IPS DF 4.7 (cell line): ENCODE measurements around the gene NPAS3.

Source experiments
- DNase-seq: peaks from one replicate; pipeline ENCODE4 v3.0.0-alpha.2; 2013; ENCODE audit warnings: low spot score; ENCODE audit errors: extremely low read depth

The NPAS3 gene

DNA sequence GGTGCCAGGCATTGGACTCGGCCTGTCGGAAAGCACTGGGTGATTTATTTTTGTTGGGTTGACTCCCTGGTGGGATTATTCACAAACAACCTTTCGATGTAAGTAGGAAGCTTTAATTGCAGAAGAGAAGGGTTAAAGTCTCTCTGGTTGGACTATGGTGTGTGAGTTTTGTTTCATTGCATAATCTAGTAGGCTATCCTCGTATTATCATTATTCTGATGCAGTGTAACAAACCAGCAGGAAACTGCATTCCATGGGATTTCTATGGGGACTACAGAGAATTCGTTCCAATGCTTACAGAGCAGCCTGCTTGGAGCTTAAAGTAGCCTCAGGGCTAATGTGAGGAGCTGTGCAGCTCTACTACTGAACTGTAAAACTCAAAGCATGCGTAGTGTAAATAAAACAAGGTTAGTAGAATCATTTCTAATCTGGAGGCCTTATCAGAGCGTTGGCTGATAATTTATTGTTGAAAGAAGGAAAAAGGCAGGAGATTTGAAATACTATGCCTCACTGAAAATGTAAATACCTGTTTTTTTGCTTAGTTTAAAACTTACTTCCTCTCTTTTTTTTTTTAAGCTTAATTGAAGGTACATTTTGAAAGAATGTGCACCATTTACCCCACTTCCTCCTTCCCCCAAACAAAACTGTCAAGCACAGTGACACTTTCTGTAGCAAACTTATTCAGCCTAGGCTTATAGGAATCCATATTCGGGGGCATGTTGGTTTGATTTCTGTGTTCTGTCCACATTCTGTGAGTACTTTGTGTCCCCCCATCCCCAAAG, 226.7 kb downstream of the NPAS3 start:
- DNase-seq, result no peak

DNA sequence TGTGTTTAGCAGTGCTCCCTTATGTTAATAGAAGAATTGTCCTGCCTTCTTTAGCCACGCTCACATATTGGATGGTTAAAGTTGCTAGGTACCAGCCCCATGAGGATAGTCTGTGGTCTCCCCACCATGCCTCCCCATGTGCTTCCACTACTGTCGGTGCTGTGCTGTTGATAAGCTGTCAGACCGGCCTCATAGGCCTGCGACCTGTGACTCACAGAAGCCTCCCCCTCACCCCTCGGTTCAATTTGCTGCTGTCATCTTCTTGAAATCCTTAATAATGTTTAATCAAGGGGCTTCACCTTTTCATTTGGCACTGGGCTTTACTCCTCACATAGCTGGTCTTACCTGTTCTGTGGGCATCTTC, 227.2 kb downstream of the NPAS3 start:
- DNase-seq, result no peak

DNA sequence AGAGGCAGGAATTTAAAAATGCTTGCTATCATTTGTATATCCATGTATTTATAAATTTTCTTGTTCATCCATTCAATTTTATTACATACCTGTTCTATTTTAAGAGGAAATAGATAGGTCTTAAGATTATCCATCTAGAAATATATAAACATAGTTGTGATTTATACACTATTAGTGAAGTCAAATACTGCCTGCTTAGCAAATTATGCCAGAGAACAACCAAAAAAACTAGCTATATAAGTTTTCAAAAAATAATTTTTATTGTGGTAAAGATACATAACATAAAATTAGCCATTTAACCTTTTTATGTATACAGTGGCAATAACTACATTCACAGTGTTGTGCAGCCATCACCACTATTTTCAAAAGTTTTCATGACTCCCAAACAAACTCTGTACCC, 237.3 kb downstream of the NPAS3 start:
- no peak for DNase-seq

DNA sequence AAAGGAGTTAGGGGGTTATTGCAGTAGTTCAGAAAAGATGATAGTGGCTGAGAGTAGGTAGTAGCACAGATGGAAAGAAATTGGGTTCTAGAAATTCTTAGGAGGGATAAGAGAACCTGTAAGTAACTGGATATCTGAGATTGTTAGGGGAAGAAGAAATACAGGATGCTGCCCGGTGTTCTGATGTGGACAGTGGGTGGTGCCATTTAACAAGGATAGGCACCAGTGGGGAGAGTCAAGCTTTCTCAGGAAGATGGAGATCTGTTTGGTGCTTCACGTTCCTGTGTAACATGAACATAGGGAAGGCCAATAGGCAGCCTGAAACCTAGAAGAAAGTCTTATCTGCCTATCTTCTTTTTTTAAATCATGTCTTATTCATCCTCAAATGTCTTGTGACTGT, 245.9 kb downstream of the NPAS3 start:
- DNase-seq, result no peak

GRCh38 chr14:33186656-33187055, 248.0 kb downstream of the NPAS3 start:
- DNase-seq, result no peak

DNA sequence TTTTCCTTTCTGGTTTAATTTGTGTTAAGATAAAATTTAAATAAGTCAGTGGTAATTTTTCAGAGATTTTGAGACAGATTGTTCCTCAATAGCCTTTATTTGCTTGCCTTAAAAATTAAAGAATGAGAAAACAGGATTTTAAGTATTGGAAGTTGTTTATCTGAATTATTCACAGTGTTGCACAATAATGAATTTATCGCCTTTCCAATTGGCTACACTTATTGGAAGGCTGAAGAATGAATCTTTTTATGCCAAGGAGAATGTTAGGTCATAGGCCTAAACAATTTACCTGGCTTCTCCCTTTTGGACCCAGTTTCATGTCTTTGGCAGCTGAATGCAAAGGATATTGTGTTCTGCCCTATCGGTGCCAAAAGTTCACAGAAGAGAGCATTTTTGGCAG, 250.2 kb downstream of the NPAS3 start:
- DNase-seq, result no peak

- DNase-seq, result no peak
Observed at GRCh38 chr14:33191855-33192254, 253.2 kb downstream of the NPAS3 start.

DNA sequence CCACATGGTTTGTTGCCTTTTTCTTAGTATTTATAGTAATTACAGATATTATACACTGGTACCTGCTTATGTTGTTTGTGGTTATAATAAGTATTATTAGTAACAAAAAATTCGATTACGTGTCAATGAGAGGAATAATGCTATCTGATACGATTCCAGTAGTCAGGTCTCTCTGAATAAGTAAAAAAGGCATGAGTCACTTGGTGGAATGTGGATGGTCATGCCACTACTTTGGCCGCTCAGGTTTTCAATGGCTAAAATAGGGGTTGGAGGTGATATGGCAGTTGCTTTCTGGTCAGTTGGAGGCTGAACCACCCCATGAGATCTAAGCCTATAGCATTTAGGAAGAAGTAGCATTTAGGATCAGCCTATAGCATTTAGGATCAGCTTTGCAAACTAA, 255.9 kb downstream of the NPAS3 start:
- DNase-seq, result no peak

DNA sequence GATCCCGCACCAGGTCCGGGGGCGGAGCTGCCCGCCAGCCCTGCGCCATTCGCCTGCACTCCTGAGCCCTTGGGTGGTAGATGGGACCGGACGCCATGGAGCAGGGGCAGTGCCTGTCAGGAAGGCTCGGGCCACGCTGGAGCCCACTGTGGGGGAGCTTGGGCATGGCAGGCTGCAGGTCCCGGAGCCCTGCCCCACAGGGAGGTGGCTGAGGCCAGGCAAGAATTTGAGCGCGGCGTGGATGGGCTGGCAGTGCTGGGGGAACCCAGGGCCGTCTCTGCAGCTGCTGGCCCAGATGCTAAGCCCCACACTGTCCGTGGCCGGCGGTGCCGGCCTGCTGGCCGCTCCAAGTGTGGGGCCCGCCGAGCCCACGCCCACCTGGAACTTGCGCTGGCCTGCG, 260.0 kb downstream of the NPAS3 start:
- no peak for DNase-seq

DNA sequence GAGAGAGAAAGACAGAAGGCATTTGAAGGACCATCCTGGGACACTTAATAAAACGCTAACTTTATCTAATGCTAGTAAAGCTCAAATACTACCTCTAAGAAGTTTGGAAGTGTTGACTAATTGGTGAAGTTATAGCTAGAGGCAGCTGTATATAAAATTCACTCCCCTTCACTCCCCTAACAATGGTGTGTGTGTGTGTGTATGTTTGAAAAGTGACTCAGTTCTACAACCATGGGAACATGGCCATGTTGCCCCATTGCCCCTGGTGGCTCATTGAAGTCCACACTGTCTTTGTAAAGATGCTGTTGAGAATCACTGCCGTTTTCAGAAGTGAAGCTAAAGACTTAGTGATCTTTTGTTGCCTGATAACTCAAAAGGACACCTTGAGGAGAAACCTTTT, 262.4 kb downstream of the NPAS3 start:
- no peak for DNase-seq

DNA sequence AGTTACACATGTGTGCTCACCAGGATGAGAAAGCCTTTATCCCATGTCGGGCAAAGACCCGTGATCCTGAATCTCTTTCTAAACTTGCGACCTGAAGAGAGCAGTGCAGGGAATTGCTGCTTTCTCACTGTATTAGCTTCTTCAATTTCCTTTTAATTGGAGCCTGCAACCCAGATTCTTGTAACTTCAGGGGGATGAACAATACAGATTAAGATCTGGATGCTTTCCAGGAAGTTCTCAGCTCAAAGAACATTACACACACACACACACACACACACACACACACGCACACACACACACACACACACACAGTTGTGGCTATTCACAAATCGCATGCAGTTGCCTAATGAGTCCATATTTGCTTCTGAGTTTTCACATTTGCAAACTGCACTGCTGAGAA, 268.3 kb downstream of the NPAS3 start:
- DNase-seq, result no peak

GRCh38 chr14:33207467-33208017, 268.9 kb downstream of the NPAS3 start:
- DNase-seq, result no peak

DNA sequence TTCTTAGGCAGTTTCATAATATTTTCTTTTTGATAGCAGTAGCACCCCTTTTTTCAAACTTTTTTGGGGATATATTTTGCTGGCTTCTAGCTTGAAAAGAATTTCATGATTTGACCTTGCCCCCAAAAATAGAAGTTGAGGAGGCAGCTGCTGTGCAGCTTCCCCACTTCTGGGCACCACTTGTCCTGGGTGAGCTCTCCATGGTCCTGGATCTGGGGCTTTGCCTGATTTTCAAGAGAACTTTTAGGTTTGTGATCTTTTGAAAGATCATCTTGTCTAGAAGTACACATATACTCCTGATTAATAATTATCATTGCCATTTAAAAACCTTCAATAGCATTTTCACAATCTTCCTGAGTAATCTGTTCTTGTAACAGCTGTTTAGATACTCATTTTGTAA, 271.6 kb downstream of the NPAS3 start:
- DNase-seq, result no peak

DNA sequence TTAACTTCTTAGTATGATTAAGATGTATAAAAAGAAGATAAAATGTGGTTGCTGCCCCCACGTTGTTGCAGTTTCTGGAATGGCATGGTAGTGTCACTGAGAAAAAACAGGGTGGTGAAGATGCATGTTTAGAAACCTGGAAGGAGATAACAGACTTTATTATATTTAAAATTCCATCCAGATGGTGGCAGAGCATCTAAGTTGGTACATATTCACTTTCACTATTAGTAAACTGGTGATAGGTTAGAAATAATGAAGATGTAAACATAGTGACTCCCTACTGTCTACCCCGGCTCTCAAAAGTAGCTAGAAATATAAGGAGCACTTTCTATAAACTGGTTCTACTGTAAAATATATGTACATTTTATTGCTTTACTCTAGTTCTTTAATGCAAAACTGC, 279.3 kb downstream of the NPAS3 start:
- DNase-seq, result no peak

- no peak for DNase-seq
Observed at GRCh38 chr14:33219957-33220356, 281.3 kb downstream of the NPAS3 start.

DNA sequence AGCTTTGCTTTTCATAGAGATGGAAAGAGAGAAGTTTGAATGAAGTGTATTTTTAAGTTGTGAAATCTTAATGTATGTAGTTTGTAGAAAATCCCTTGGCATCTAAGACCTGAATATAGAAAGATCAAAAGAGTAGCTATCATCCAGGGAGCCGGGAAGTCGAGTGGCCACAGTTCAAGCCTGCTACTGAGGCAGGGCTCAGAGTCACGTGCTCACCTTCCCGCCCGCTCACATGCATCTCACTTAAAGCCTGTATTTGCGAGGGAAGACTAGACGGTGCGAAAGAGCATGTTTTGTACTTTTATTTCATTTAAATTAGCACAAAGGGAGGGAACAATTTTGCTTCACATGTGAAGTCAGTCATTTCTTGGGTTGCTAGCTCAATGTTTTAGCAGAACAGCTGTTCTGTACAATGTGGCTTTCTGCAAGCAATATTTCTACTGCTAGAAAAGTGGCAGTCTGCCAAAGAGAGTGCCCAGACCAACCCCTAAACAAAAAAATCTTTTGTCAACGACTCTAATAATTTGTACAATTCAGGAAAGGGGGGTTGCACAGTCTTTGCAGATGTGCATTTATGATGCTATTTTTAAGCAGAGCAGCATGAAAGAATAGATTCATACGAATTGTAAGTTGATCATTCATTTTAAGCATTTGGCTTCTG, 290.7 kb downstream of the NPAS3 start:
- no peak for DNase-seq

GRCh38 chr14:33230021-33230420, 291.3 kb downstream of the NPAS3 start:
- no peak for DNase-seq

- DNase-seq, result no peak
Observed at GRCh38 chr14:33232031-33232430, 293.4 kb downstream of the NPAS3 start.

- DNase-seq, result no peak
Observed at GRCh38 chr14:33237115-33237740, 298.5 kb downstream of the NPAS3 start.

- DNase-seq, result no peak
Observed at GRCh38 chr14:33239465-33239864, 300.8 kb downstream of the NPAS3 start.

DNA sequence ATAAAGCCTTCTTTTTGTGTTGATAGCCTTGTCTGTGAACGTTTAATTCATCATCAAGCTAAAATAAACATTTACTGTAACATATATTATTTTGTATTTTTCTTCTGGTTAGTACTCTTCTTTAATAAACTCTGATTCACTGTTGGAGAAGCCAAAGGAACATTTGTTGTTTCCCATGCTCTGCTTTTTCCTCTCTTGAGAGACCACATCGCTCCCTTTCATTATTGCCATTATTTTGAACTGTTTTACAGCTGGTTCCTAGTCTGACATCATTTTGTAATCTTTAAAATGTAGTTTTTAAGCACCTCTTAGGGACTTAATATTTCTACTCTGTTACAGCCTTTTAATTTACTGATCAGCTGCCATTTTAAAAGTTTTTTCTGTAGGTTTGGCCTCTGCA, 301.8 kb downstream of the NPAS3 start:
- DNase-seq, result no peak

GRCh38 chr14:33241331-33241730, 302.7 kb downstream of the NPAS3 start:
- no peak for DNase-seq
